ENCODE measurements around the gene RREB1. TPM values are rescaled to one million over a fixed set of nuclear protein-coding genes. Genes with fewer than 3 reads are reported as not detected.

RREB1 gene
- total and polyA plus RNA-seq, 4 experiments from 2014 or later = 0.50 to 43.4 (median 25.2) TPM

GRCh38 chr6:7189101-7189758, 81.5 kb downstream of the RREB1 start:
- CTCF ChIA-PET (ENCODE audit: partially characterized antibody) = no interaction called here
- H3K36me3 ChIP-seq (ENCODE audit: insufficient read depth, low read length) = peaks cover 12% of the 10 kb centered on the region
- Mint-ChIP-seq H3K27me3 (no peaks in the 10 kb centered on the region), H3K4me1 (peaks cover 4 to 12% (median 10%) of the 10 kb centered on the region in 4 donors), H3K27ac (peak overlapping the region in 1 of 7 donors; percentile 67), H3K4me3 (no peak overlapping the region), H3K9me3 (no peaks in the 10 kb centered on the region), H3K36me3 (peaks cover 69 to 72% of the 10 kb centered on the region in 2 donors)
- H3K9me3 ChIP-seq (ENCODE audit: control insufficient read depth in 1 of 2, low read length in 2 of 2) = no peaks in the 10 kb centered on the region
- no peak overlapping the region for H3K27ac ChIP-seq (ENCODE audit: low read depth, low read length)
- DNase-seq = no peak
- intact Hi-C loops (cut with micrococcal nuclease) = no loop called here
- no peaks in the 10 kb centered on the region for H3K27me3 ChIP-seq (ENCODE audit: insufficient read depth, low read length)
- no peak overlapping the region for H3K4me3 ChIP-seq (ENCODE audit: low read length in 2 of 2)
- POLR2A ChIA-PET (ENCODE audit: partially characterized antibody) = interaction anchor here (0.6 kb wide), 1 partner anchor 269 kb away, joined by 3 read pairs; no protein-coding TSS in a partner anchor
- no peaks in the 10 kb centered on the region for H3K4me1 ChIP-seq (ENCODE audit: insufficient read depth, low read length)

GRCh38 chr6:7190791-7191190, 83.0 kb downstream of the RREB1 start:
- ChIA-PET CTCF (ENCODE audit: partially characterized antibody) (no interaction called here), POLR2A (ENCODE audit: partially characterized antibody) (no interaction called here)
- no peaks in the 10 kb centered on the region for H3K27me3 ChIP-seq (ENCODE audit: insufficient read depth, low read length)
- H3K27me3 Mint-ChIP-seq = no peaks in the 10 kb centered on the region
- no peak for DNase-seq
- no peak overlapping the region for H3K27ac ChIP-seq (ENCODE audit: low read depth, low read length)
- H3K36me3 Mint-ChIP-seq = peaks cover 66 to 74% of the 10 kb centered on the region in 2 donors
- no peak overlapping the region for H3K4me3 Mint-ChIP-seq
- no peak overlapping the region for H3K4me3 ChIP-seq (ENCODE audit: low read length in 2 of 2)
- no peaks in the 10 kb centered on the region for H3K9me3 Mint-ChIP-seq
- H3K27ac Mint-ChIP-seq = peak overlapping the region in 3 of 7 donors; percentile 3 to 45 (median 9)
- H3K4me1 ChIP-seq (ENCODE audit: insufficient read depth, low read length) = peaks cover 4% of the 10 kb centered on the region
- H3K9me3 ChIP-seq (ENCODE audit: control insufficient read depth in 1 of 2, low read length in 2 of 2) = no peaks in the 10 kb centered on the region
- intact Hi-C loops (cut with micrococcal nuclease) = no loop called here
- peaks cover 9% of the 10 kb centered on the region for H3K36me3 ChIP-seq (ENCODE audit: insufficient read depth, low read length)
- H3K4me1 Mint-ChIP-seq = peaks cover 14 to 24% (median 20%) of the 10 kb centered on the region in 4 donors

- POLR2A ChIA-PET (ENCODE audit: partially characterized antibody) = no interaction called here
- intact Hi-C loops (cut with micrococcal nuclease) = no loop called here
- H3K36me3 ChIP-seq (ENCODE audit: insufficient read depth, low read length) = peaks cover 7% of the 10 kb centered on the region
These were observed 85.4 kb downstream of the RREB1 start for GRCh38 chr6:7193122-7193521.

GRCh38 chr6:7194657-7195056, 86.9 kb downstream of the RREB1 start:
- no peaks in the 10 kb centered on the region for H3K36me3 ChIP-seq (ENCODE audit: insufficient read depth, low read length)
- Mint-ChIP-seq H3K4me3 (no peak overlapping the region), H3K4me1 (peaks cover 16 to 34% (median 27%) of the 10 kb centered on the region in 4 donors), H3K9me3 (no peaks in the 10 kb centered on the region), H3K27me3 (no peaks in the 10 kb centered on the region), H3K36me3 (peaks cover 39 to 60% of the 10 kb centered on the region in 2 donors), H3K27ac (peak overlapping the region in 1 of 7 donors; percentile 66)
- CTCF ChIA-PET (ENCODE audit: partially characterized antibody) = no interaction called here
- no peak overlapping the region for H3K27ac ChIP-seq (ENCODE audit: low read depth, low read length)
- no peak overlapping the region for H3K4me3 ChIP-seq (ENCODE audit: low read length in 2 of 2)
- no peak for DNase-seq
- peaks cover 4% of the 10 kb centered on the region for H3K4me1 ChIP-seq (ENCODE audit: insufficient read depth, low read length)
- H3K9me3 ChIP-seq (ENCODE audit: control insufficient read depth in 1 of 2, low read length in 2 of 2) = no peaks in the 10 kb centered on the region
- intact Hi-C loops (cut with micrococcal nuclease) = no loop called here
- no peaks in the 10 kb centered on the region for H3K27me3 ChIP-seq (ENCODE audit: insufficient read depth, low read length)
- POLR2A ChIA-PET (ENCODE audit: partially characterized antibody) = no interaction called here

More at GRCh38 chr6:7193122-7193521, 85.4 kb downstream of the RREB1 start:
- Histone ChIP-seq H3K4me1 (ENCODE audit: insufficient read depth, low read length) (peaks cover 4% of the 10 kb centered on the region), H3K27ac (ENCODE audit: low read depth, low read length) (no peak overlapping the region), H3K4me3 (ENCODE audit: low read length in 2 of 2) (no peak overlapping the region), H3K9me3 (ENCODE audit: control insufficient read depth in 1 of 2, low read length in 2 of 2) (no peaks in the 10 kb centered on the region), H3K27me3 (ENCODE audit: insufficient read depth, low read length) (no peaks in the 10 kb centered on the region)
- no peaks in the 10 kb centered on the region for H3K9me3 Mint-ChIP-seq
- peak overlapping the region in 1 of 8 donors; percentile 2 for H3K4me3 Mint-ChIP-seq
- H3K27ac Mint-ChIP-seq = no peak overlapping the region
- no peak for DNase-seq
- peaks cover 55 to 75% of the 10 kb centered on the region in 2 donors for H3K36me3 Mint-ChIP-seq
- no peaks in the 10 kb centered on the region for H3K27me3 Mint-ChIP-seq
- peaks cover 16 to 29% (median 26%) of the 10 kb centered on the region in 4 donors for H3K4me1 Mint-ChIP-seq
- CTCF ChIA-PET (ENCODE audit: partially characterized antibody) = no interaction called here

- no peaks in the 10 kb centered on the region for H3K27me3 Mint-ChIP-seq
- no peak overlapping the region for H3K4me3 ChIP-seq (ENCODE audit: low read length in 2 of 2)
- H3K27ac ChIP-seq (ENCODE audit: low read depth, low read length) = no peak overlapping the region
- intact Hi-C loops (cut with micrococcal nuclease) = no loop called here
- no peaks in the 10 kb centered on the region for H3K9me3 Mint-ChIP-seq
- H3K27ac Mint-ChIP-seq = peak overlapping the region in 6 of 7 donors; percentile 46 to 90 (median 82)
- no peaks in the 10 kb centered on the region for H3K9me3 ChIP-seq (ENCODE audit: control insufficient read depth in 1 of 2, low read length in 2 of 2)
- H3K4me1 ChIP-seq (ENCODE audit: insufficient read depth, low read length) = peaks cover 4% of the 10 kb centered on the region
- no peaks in the 10 kb centered on the region for H3K27me3 ChIP-seq (ENCODE audit: insufficient read depth, low read length)
- H3K4me3 Mint-ChIP-seq = peak overlapping the region in 4 of 8 donors; percentile 40 to 62 (median 53)
- ChIA-PET POLR2A (ENCODE audit: partially characterized antibody) (no interaction called here), CTCF (ENCODE audit: partially characterized antibody) (no interaction called here)
- peaks cover 16 to 34% (median 27%) of the 10 kb centered on the region in 4 donors for H3K4me1 Mint-ChIP-seq
- peaks cover 33 to 52% of the 10 kb centered on the region in 2 donors for H3K36me3 Mint-ChIP-seq
- no peak for DNase-seq
- H3K36me3 ChIP-seq (ENCODE audit: insufficient read depth, low read length) = no peaks in the 10 kb centered on the region
These were observed 87.7 kb downstream of the RREB1 start for GRCh38 chr6:7195339-7196018.

GRCh38 chr6:7196019-7196402, 88.2 kb downstream of the RREB1 start:
- ChIA-PET CTCF (ENCODE audit: partially characterized antibody) (interaction anchor here (0.5 kb wide), 1 partner anchor 28 kb away, joined by 4 read pairs; no protein-coding TSS in a partner anchor), POLR2A (ENCODE audit: partially characterized antibody) (no interaction called here)
- Mint-ChIP-seq H3K36me3 (peaks cover 28 to 46% of the 10 kb centered on the region in 2 donors), H3K27ac (peak overlapping the region in 6 of 7 donors; percentile 46 to 90 (median 82)), H3K4me3 (peak overlapping the region in 4 of 8 donors; percentile 45 to 62 (median 53)), H3K27me3 (no peaks in the 10 kb centered on the region), H3K4me1 (peaks cover 16 to 38% (median 27%) of the 10 kb centered on the region in 4 donors), H3K9me3 (no peaks in the 10 kb centered on the region)
- H3K27me3 ChIP-seq (ENCODE audit: insufficient read depth, low read length) = no peaks in the 10 kb centered on the region
- H3K4me1 ChIP-seq (ENCODE audit: insufficient read depth, low read length) = peaks cover 4% of the 10 kb centered on the region
- H3K27ac ChIP-seq (ENCODE audit: low read depth, low read length) = no peak overlapping the region
- no peak overlapping the region for H3K4me3 ChIP-seq (ENCODE audit: low read length in 2 of 2)
- no peaks in the 10 kb centered on the region for H3K36me3 ChIP-seq (ENCODE audit: insufficient read depth, low read length)
- no peaks in the 10 kb centered on the region for H3K9me3 ChIP-seq (ENCODE audit: control insufficient read depth in 1 of 2, low read length in 2 of 2)
- DNase-seq = peak in 1 of 5 donors; percentile 3
- intact Hi-C loops (cut with micrococcal nuclease) = no loop called here

GRCh38 chr6:7196685-7197283, 89.0 kb downstream of the RREB1 start:
- H3K4me1 Mint-ChIP-seq = peaks cover 18 to 43% (median 30%) of the 10 kb centered on the region in 4 donors
- H3K4me3 Mint-ChIP-seq = no peak overlapping the region
- H3K27ac Mint-ChIP-seq = peak overlapping the region in 2 of 7 donors; percentile 32 to 52

More at GRCh38 chr6:7196685-7197283, 89.0 kb downstream of the RREB1 start:
- H3K9me3 Mint-ChIP-seq = no peaks in the 10 kb centered on the region
- no peaks in the 10 kb centered on the region for H3K36me3 ChIP-seq (ENCODE audit: insufficient read depth, low read length)
- no peaks in the 10 kb centered on the region for H3K27me3 Mint-ChIP-seq
- no peak overlapping the region for H3K27ac ChIP-seq (ENCODE audit: low read depth, low read length)
- intact Hi-C loops (cut with micrococcal nuclease) = no loop called here
- CTCF ChIA-PET (ENCODE audit: partially characterized antibody) = interaction anchor here (0.5 to 1.1 kb wide), 2 partner anchors 29 to 88 kb away, joined by 4 read pairs; no protein-coding TSS in a partner anchor
- no peaks in the 10 kb centered on the region for H3K9me3 ChIP-seq (ENCODE audit: control insufficient read depth in 1 of 2, low read length in 2 of 2)
- POLR2A ChIA-PET (ENCODE audit: partially characterized antibody) = no interaction called here
- H3K4me3 ChIP-seq (ENCODE audit: low read length in 2 of 2) = no peak overlapping the region
- no peak for DNase-seq
- peaks cover 4% of the 10 kb centered on the region for H3K4me1 ChIP-seq (ENCODE audit: insufficient read depth, low read length)
- H3K27me3 ChIP-seq (ENCODE audit: insufficient read depth, low read length) = no peaks in the 10 kb centered on the region
- H3K36me3 Mint-ChIP-seq = peaks cover 25 to 45% of the 10 kb centered on the region in 2 donors
